Small intestine (tissue), 7 donors: ENCODE data around the gene SLC8B1. TPM values are rescaled to one million over a fixed set of nuclear protein-coding genes. Genes with fewer than 3 reads are reported as not detected.

Source experiments
- DNase-seq, 2 donors: peaks; one replicate each; pipeline versions ENCODE4 v3.0.0 to v3.0.0-alpha.2; 2013
- FAIRE-seq: peaks from 2 replicates; lab custom pipeline; 2012; peaks lifted over from hg19 to GRCh38; lab: Jason Lieb, UNC
- H3K27ac ChIP-seq, 3 donors: one replicate each; pipeline ENCODE4 v1.5.1; 2013; ENCODE audit warnings: low read length in 2 of 3, mild to moderate bottlenecking in 2 of 3, control low read depth in 1 of 3, inconsistent platforms in 1 of 3, low read depth in 1 of 3, moderate library complexity in 1 of 3
- H3K27me3 ChIP-seq, 3 donors: one replicate each; pipeline ENCODE4 v1.6.1; 2013; ENCODE audit warnings: low read length in 3 of 3, inconsistent platforms in 1 of 3; ENCODE audit not compliant: control insufficient read depth in 3 of 3, insufficient read depth in 3 of 3
- H3K36me3 ChIP-seq, 3 donors: one replicate each; pipeline ENCODE4 v1.6.1; 2013; ENCODE audit warnings: low read length in 3 of 3, inconsistent platforms in 1 of 3, low read depth in 1 of 3, mild to moderate bottlenecking in 1 of 3, moderate library complexity in 1 of 3; ENCODE audit not compliant: control insufficient read depth in 3 of 3, insufficient read depth in 2 of 3
- H3K4me1 ChIP-seq, 3 donors: one replicate each; pipeline ENCODE4 v1.6.1; 2013; ENCODE audit warnings: low read length in 2 of 3, inconsistent platforms in 1 of 3, low read depth in 1 of 3, mild to moderate bottlenecking in 1 of 3, moderate library complexity in 1 of 3; ENCODE audit not compliant: control insufficient read depth in 3 of 3, insufficient read depth in 2 of 3
- H3K4me3 ChIP-seq, 3 donors: one replicate each; pipeline ENCODE4 v1.5.1; 2013; ENCODE audit warnings: low read length in 3 of 3, control low read depth in 1 of 3, inconsistent platforms in 1 of 3, low read depth in 1 of 3, mild to moderate bottlenecking in 1 of 3, moderate library complexity in 1 of 3
- H3K9me3 ChIP-seq, 2 donors: one replicate each; pipeline ENCODE4 v1.6.1; 2013; ENCODE audit warnings: low read depth in 1 of 2, low read length in 1 of 2; ENCODE audit not compliant: control insufficient read depth in 2 of 2, insufficient read depth in 1 of 2
- WGBS, 3 donors: extraction: QIAGEN DNeasy Blood & Tissue Kit; methylation state at CpG; one replicate each; pipeline ENCODE4 v1.1.7; 2013; 5-methylcytosine and 5-hydroxymethylcytosine counted together
- polyA plus RNA-seq, 4 donors: library from polyadenylated mRNA; stranded (reverse) in 3 of 4; unstranded in 1 of 4; fragments of 200-250 nt in 3 of 4; fragments of 120-200 nt in 1 of 4; gene quantifications; one replicate each; pipeline versions ENCODE4 v1.2.1 to v1.2.3, GENCODE V29; 2013
- donor health status: healthy with polysubstance abuse.
- donor health status: control.
- donor health status: control.
- donor health status: Bipolar disorder and iron deficiency.
- donor health status: healthy.

The SLC8B1 gene
- polyA plus RNA-seq, 4 donors: 19.5 to 39.6 (median 31.3) TPM

DNA sequence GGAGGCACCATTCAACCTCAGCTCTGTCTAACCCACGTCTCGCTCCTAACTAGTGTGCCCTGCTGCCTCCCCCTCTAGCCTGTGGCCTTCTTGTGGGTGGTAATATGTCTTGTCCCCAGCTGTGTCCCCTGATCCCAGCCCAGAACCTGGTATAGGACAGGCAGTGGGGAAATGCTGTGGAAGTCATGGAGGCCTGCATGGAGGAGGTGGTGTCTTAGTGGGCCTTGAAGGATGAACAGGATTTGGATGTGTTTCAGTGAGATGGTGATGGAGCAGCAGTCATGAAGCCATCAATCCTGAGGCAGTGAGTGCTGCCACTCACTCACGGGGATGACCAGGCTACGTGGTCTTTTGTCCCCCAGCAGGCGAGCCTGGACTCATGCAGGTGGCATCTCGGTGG is 36.9 kb upstream of the SLC8B1 start:
- no peaks in the 10 kb centered on the region for H3K27me3 ChIP-seq
- no peak for FAIRE-seq
- no peak overlapping the region for H3K4me3 ChIP-seq
- H3K9me3 ChIP-seq: no peaks in the 10 kb centered on the region
- 96 to 99% (median 97%) methylated on average over 6 of the region's 6 CpGs for WGBS, 3 donors
- no peak overlapping the region for H3K27ac ChIP-seq
- no peaks in the 10 kb centered on the region for H3K4me1 ChIP-seq
- no peak for DNase-seq
- peaks cover 2 to 56% (median 2%) of the 10 kb centered on the region in 3 donors for H3K36me3 ChIP-seq

DNA sequence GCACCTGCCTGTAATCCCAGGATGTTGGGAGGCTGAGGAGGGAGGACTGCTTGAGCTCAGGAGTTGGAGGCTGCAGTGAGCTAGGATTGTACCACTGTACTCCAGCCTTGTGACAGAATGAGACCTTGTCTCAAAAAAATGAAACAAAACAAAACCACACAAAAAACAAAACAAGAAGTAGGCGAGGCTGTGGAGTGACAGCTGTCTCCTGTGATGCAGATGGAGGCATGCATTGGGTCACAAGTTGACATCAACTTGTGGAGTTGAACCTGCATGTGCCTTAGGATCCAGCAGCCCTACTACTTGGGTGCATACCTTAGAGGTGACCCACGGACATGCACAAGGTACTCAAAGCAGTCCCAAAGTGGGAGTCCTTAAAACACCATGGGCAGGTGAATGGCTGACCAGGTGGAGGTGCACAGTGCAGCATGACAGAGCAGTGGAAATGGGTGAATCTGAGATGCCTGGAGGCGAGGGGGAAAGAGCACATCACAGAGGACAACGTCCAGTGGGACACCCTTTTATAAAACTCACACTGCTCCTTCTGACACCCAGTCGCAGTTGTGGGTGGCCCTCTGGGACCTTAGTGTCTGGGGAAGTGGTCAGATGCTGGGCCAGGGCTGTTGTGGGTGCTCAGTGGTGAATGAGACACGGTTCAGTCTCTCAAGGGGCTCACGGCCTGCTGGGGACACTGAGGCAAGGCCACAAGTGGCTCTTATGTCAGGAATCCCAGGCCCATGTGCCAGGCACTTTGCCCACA is 36.2 kb upstream of the SLC8B1 start:
- H3K27ac ChIP-seq: no peak overlapping the region
- WGBS, 3 donors: 71 to 79% (median 76%) methylated on average over 7 of the region's 7 CpGs
- no peaks in the 10 kb centered on the region for H3K27me3 ChIP-seq
- H3K4me3 ChIP-seq: no peak overlapping the region
- peaks cover 2 to 50% (median 2%) of the 10 kb centered on the region in 3 donors for H3K36me3 ChIP-seq
- DNase-seq (no peak), FAIRE-seq (no peak)
- no peaks in the 10 kb centered on the region for H3K9me3 ChIP-seq
- no peaks in the 10 kb centered on the region for H3K4me1 ChIP-seq

DNA sequence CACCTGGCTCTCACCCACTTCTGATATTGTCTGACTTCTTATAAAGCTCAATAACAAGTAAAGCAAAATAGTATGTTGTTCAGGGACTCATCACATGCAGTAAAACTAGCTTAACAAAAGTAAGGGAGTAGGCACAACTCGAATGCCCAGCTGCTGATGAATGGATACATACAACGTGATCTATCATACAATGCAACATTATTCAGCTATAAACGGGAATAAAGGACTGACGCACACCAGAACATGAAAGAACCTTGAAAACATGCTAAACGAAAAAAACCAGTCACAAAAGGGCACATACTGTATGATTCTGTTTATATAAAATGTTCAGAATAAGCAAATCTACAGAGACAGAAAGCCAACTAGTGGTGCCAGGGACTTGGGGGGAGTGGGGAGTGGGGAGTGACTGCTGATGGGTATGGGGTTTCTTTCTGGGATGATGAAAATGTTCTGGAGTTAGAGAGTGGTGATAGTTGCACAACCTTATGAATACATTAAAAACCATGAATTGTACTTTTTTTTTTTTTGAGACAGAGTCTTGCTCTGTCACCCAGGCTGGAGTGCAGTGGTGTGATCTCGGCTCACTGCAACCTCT is 34.6 kb upstream of the SLC8B1 start:
- Histone ChIP-seq H3K4me3 (no peak overlapping the region), H3K4me1 (no peaks in the 10 kb centered on the region), H3K27ac (no peak overlapping the region), H3K36me3 (peaks cover under 1 to 41% (median 2%) of the 10 kb centered on the region in 3 donors), H3K9me3 (no peaks in the 10 kb centered on the region), H3K27me3 (no peaks in the 10 kb centered on the region)
- FAIRE-seq (no peak), DNase-seq (no peak)
- WGBS, 3 donors: 79 to 85% (median 81%) methylated on average over 6 of the region's 6 CpGs

DNA sequence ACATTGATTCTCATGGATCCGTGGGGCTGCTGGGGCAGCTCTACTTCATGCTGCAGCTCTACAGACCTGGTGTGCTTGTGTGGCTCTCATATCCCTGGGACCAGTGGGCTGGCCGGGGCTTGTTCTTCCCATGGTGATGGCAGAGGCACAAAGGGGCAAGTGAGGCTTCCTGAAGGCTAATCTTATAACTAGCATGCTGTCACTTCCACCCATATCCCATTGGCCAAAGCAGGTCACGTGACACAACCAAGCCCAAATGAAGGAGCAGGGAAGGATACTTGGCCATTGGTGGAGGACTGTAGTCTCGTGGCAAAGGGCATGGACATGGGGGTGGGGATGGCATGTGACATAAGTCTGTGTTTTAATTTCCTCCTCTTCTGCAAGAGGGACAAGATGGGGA is 33.4 kb upstream of the SLC8B1 start:
- H3K36me3 ChIP-seq: peaks cover 0 to 36% (median 2%) of the 10 kb centered on the region in 3 donors
- DNase-seq (no peak), FAIRE-seq (no peak)
- H3K27ac ChIP-seq: no peak overlapping the region
- H3K27me3 ChIP-seq: no peaks in the 10 kb centered on the region
- H3K4me3 ChIP-seq: no peak overlapping the region
- H3K9me3 ChIP-seq: no peaks in the 10 kb centered on the region
- no peaks in the 10 kb centered on the region for H3K4me1 ChIP-seq
- 88 to 91% (median 91%) methylated on average over 4 of the region's 4 CpGs for WGBS, 3 donors

DNA sequence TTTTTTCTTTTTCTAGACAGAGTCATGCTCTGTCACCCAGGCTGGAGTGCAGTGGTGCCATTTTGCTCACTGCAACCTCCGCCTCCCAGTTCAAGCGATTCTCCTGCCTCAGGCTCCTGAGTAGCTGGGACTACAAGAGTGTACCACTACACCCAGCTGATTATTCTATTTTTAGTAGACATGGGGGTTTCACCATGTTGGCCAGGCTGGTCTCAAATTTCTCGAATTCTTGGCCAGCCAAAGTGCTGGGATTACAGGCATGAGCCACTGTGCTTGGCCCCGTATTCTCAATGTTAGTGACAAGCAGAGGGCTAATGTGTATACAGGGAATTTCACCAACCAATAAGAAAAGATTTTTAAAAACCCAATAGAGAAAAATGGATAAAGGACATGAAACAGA is 31.9 kb upstream of the SLC8B1 start:
- Histone ChIP-seq H3K4me3 (no peak overlapping the region), H3K36me3 (peaks cover 0 to 23% (median 2%) of the 10 kb centered on the region in 3 donors), H3K27ac (no peak overlapping the region), H3K9me3 (no peaks in the 10 kb centered on the region), H3K27me3 (no peaks in the 10 kb centered on the region), H3K4me1 (no peaks in the 10 kb centered on the region)
- WGBS, 3 donors: 84 to 94% (median 93%) methylated on average over 4 of the region's 4 CpGs
- FAIRE-seq (no peak), DNase-seq (no peak)

DNA sequence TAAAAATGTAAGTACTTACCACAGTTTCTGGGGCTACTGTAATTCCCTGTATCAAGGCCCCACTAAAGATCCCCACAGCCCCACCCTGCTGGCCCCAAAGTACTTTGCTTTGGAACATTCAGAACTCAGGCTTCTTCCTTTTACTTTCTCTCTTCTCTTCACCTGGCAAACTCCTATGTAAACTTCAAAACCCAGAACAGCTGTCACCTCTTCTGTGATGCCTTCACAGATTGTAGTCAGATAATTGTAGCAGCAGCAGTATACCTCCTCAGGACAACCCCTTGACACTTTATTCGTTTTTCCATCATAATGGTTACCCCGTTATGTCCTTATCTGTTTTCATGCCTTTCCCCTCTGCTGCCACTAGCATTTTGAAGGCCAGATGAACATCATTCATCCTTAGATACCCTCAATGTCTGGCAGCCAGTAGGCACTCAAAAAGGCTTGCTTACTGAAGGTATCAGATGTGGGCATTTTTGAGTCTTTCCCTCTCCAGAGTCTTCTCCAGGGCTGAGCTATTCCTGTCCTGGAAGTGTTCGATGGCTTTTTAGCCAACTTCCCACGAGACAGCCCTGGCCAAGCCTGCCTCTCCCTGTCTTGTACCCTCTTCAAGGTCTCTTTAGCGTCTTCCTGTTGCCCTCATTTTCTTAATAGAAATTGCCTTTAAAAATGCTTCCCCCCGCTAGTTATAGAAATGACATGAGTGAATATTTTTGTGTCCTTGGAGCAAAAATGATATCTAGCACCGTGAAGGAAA is 30.9 kb upstream of the SLC8B1 start:
- Histone ChIP-seq H3K9me3 (no peaks in the 10 kb centered on the region), H3K36me3 (peaks cover 0 to 15% (median 2%) of the 10 kb centered on the region in 3 donors), H3K27ac (no peak overlapping the region), H3K27me3 (no peaks in the 10 kb centered on the region), H3K4me1 (no peaks in the 10 kb centered on the region), H3K4me3 (no peak overlapping the region)
- FAIRE-seq (no peak), DNase-seq (no peak)
- WGBS, 3 donors: 88 to 91% (median 91%) methylated on average over 7 of the region's 7 CpGs

DNA sequence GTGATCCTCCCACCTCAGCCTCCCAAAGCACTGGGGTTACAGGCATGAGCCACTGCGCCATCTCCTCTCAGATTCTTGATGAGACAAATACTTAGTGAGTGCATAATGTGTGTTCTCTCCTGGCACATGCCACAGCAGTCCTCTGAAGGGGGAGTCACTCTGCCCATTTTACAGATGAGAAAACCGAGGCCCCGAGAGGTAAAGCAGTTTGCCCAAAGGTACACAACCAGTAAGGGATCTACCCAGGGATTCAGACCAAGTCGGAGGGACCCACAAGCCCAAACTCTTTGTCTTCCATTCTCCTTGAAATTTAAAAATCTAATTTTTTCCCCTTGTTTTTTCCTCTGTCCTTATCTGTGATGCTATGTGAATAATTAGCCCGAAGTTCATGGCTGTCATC is 29.8 kb upstream of the SLC8B1 start:
- WGBS, 3 donors: 90 to 97% (median 90%) methylated on average over 5 of the region's 5 CpGs
- H3K27me3 ChIP-seq: no peaks in the 10 kb centered on the region
- H3K4me3 ChIP-seq: no peak overlapping the region
- no peaks in the 10 kb centered on the region for H3K4me1 ChIP-seq
- H3K9me3 ChIP-seq: no peaks in the 10 kb centered on the region
- DNase-seq (no peak), FAIRE-seq (no peak)
- no peak overlapping the region for H3K27ac ChIP-seq
- H3K36me3 ChIP-seq: peaks cover 0 to 14% (median 2%) of the 10 kb centered on the region in 3 donors

DNA sequence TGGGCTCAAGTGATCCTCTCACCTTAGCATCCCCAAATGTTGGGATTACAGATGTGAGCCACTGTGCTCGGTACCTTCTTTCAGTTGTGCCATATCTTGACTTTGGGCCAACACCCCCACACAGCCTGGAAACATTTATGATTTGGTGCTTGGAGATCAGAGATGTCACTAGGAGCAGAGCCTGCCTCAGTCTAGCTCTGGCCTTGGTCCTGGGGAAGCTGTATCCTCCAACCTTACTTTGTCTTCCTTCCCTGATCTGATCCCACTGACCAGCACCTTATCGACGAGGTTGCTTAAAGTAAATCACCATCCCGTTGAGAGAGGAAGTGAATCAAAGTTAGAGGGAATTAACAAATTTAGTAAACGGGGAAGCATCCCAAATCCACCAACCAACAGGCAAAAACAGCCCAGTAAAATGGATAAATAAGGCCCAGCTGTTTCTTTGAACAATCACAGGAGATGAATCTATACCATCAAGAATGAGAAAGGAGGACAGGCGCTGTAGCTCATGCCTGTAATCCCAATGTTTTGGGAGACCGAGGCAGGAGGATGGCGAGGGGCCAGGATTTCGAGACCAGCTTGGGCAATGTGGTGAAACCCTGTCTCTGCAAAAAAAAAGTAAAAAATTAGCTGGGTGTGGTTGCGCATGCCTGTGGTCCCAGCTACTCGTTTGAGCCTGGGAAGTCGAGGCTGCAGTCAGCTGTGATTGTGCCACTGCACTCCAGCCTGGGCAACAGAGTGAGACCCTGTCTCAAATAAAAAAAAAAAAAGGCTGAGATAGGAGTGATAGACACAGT is 26.9 kb upstream of the SLC8B1 start:
- FAIRE-seq (no peak), DNase-seq (no peak)
- Histone ChIP-seq H3K4me1 (peaks cover 0 to 4% (median 0%) of the 10 kb centered on the region in 3 donors), H3K27me3 (no peaks in the 10 kb centered on the region), H3K4me3 (no peak overlapping the region), H3K27ac (no peak overlapping the region), H3K36me3 (peaks cover 0 to 7% (median 0%) of the 10 kb centered on the region in 3 donors), H3K9me3 (no peaks in the 10 kb centered on the region)
- 75 to 77% (median 77%) methylated on average over 12 of the region's 12 CpGs for WGBS, 3 donors
